Subcutaneous abdominal adipose tissue (tissue), 5 donors: ENCODE data around the gene PNMA8C.

ENCODE experiments used
- H3K27ac ChIP-seq: one replicate; pipeline ENCODE4 v1.7.0; 2013; ENCODE audit warnings: low read depth, mild to moderate bottlenecking, inconsistent platforms, low read length, moderate library complexity
- H3K27me3 ChIP-seq, 5 donors: one replicate each; pipeline ENCODE4 v1.7.0; 2013; ENCODE audit warnings: low read length in 5 of 5, inconsistent platforms in 1 of 5; ENCODE audit not compliant: control insufficient read depth in 5 of 5, insufficient read depth in 4 of 5
- H3K36me3 ChIP-seq, 5 donors: one replicate each; pipeline ENCODE4 v1.7.0; 2013; ENCODE audit warnings: low read length in 5 of 5; ENCODE audit not compliant: control insufficient read depth in 5 of 5, insufficient read depth in 5 of 5
- H3K4me1 ChIP-seq, 5 donors: one replicate each; pipeline ENCODE4 v1.7.0; 2013; ENCODE audit warnings: low read length in 5 of 5, mild to moderate bottlenecking in 3 of 5, moderate library complexity in 1 of 5; ENCODE audit not compliant: control insufficient read depth in 5 of 5, insufficient read depth in 5 of 5
- H3K4me3 ChIP-seq, 5 donors: one replicate each; pipeline ENCODE4 v1.7.0; 2013; ENCODE audit warnings: low read length in 5 of 5, low read depth in 1 of 5
- H3K9ac ChIP-seq, 5 donors: one replicate each; pipeline ENCODE4 v1.7.0; 2013; ENCODE audit warnings: low read length in 5 of 5, mild to moderate bottlenecking in 4 of 5, moderate library complexity in 3 of 5
- H3K9me3 ChIP-seq, 5 donors: one replicate each; pipeline ENCODE4 v1.7.0; 2013; ENCODE audit warnings: low read length in 5 of 5; ENCODE audit not compliant: control insufficient read depth in 5 of 5
- donor health status: healthy.
- donor health status: healthy.
- donor health status: healthy.
- donor health status: healthy.
- donor health status: healthy.

Gene PNMA8C

DNA sequence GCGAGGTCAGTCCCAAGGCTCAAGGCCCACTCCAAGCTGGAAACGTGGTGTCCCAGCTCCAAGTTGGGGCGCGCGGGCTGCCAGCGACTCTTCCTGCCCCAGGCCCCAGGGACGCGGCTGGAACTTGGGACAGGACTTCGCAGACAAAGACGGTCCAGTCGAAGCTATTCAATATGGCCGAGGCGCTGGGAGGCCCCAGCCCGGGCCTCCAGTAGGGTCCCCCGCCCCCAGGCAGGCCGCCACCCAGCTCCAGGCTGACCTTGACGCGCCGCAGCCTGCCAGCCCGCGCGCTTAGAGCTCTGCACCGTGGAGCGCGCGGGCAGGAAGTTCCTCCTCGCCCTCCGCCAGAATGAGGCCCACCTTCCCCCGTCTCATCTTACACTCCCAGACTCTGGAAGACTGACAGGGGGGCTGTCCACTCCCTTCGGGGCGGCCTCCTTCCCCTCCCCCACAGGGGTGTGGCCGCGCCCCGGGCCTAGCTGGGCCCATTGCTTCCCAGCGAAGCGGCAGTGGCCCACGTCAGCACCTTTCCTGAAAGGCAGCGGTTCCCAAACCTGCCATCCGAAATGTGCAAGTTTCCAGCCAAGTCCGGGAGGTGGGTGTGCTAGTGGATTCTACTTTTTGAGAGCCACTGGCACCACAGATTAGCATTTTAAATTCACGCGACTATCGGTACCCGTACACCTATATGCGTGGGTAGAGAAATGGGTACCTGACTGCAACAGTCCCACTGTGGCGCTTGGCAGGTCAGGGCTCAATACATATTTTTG is 15.3 kb downstream of the PNMA8C start, which contains the start of gene CCDC8:
CCDC8 (minus strand) TSS at position 303 of the 770 bp plus-strand sequence. CDS start 754 bp downstream, outside the sequence.
- no peaks in the 10 kb centered on the region for H3K36me3 ChIP-seq
- H3K27ac ChIP-seq, result no peak within 1 kb of the TSS
- H3K4me3 ChIP-seq, result peak within 1 kb of the TSS; percentile 52 to 63 (median 58)
- H3K9me3 ChIP-seq, result no peaks in the 10 kb centered on the region
- peaks cover 0 to 44% (median 39%) of the 10 kb centered on the region in 5 donors for H3K4me1 ChIP-seq
- H3K9ac ChIP-seq, result peak within 1 kb of the TSS in 1 of 5 donors; percentile 35
- H3K27me3 ChIP-seq, result peaks cover 7 to 55% (median 42%) of the 10 kb centered on the region in 5 donors

DNA sequence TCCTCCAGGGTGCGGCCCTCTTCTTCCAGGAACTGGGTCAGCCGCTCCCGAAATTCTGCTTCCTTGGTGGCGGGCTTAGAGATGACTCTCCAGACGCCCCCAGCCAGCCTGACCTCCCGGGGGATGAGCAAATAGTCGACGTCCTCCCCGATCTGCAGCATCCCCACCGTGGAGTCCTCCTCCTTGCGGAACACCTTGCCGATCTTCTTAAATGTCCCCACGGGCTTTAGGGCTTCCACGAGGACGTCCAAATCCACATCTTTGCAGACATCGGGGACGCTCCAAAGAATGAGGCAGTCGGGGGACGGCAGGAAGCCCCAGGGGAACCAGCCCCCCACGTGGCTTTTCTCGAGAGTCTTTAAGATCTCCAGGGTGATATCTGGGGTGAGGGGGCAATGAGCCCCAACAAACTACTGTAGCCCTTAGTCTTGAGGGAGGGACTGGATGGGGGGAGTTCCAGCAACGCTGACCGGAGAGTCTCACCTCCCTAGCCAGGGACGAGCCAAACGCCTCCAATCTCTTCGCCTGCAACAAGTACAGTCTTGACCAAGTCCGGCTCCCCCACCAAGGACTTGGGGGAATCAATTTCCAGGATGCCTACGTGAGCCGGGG is 16.0 kb downstream of the PNMA8C start:
- H3K9ac ChIP-seq, result peak overlapping the region in 1 of 5 donors; percentile 35
- peaks cover 0 to 46% (median 40%) of the 10 kb centered on the region in 5 donors for H3K4me1 ChIP-seq
- no peaks in the 10 kb centered on the region for H3K36me3 ChIP-seq
- H3K4me3 ChIP-seq, result peak overlapping the region; percentile 52 to 63 (median 57)
- H3K27ac ChIP-seq, result no peak overlapping the region
- H3K27me3 ChIP-seq, result peaks cover 11 to 62% (median 49%) of the 10 kb centered on the region in 5 donors
- H3K9me3 ChIP-seq, result no peaks in the 10 kb centered on the region

DNA sequence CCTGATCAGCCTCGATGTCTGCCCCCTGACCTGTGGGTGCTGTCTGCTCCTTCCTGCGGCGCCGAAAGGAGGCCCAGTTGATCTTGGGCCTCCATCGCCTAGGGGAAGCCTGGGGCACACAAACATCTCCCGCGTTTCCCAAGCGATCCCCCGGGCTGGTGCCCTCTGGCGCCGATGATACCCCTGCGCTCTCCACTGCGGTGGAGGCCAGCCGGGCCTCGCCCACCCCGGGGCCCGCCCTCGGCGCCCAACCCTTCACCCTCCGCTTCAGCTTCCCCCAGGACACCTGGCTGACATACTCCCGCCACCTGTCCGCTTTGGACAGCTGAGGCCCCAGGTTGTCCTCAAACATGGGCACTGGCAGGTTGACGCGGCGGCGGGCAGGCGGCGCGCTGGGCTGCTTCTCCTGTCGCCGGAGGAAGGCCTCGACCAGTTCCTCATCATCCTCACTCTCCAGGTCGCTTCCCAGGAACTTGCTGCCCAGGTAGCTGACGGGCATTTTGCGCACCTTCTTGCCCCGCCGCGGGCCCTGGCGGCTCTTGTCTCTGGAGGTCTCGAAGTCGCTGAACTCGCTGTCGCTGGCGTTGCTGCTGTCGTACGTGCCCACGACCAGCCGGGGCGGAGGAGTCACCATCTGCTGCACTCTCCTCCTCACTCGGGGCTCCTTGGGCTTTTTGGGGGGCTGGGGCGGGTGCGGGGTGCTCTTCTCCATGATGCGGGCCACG is 16.6 kb downstream of the PNMA8C start:
- Histone ChIP-seq H3K27me3 (peaks cover 13 to 66% (median 52%) of the 10 kb centered on the region in 5 donors), H3K36me3 (no peaks in the 10 kb centered on the region), H3K9ac (no peak overlapping the region), H3K9me3 (no peaks in the 10 kb centered on the region), H3K4me3 (peak overlapping the region in 4 of 5 donors; percentile 52 to 63 (median 58)), H3K4me1 (peaks cover 0 to 46% (median 40%) of the 10 kb centered on the region in 5 donors), H3K27ac (no peak overlapping the region)

DNA sequence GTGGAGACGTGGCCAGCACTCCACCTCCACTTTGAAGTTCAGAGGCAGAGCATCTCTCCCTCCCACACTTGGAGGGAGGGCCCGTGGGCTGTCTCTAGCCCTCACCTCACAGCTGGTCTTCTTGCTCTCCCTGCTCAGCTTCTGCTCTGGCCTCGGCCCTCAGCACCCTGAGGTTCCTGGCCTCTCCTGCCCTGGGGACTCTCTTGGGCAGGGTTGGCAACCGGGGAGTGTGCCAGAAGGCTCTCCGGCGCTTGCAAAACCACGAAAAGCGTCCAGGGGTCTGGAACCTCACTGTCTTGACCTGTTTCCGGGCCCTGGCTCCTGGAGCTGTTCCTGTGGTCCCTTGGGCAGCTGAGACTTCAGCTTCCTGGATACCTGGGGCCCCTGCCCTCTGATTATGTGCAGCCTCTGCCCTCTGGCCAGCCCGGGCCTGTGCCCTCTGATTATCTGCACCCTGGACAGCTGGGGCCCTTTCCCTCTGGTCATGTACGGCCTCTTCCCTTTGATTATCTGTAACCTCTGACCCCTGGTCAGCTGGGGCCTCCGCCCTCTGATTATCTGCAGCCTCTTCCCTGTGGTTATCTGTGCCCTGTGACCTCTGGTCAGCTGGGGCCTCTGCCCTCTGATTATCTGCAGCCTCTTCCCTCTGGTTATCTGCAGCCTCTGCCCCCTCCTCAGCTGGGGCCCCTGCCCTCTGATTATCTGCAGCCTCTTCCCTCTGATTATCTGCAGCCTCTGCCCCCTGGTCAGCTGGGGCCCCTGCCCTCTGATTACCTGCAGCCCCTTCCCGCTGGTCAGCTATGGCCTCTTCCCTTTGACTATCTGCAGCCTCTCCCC is 17.4 kb downstream of the PNMA8C start:
- H3K4me3 ChIP-seq, result peak overlapping the region in 3 of 5 donors; percentile 52 to 63 (median 58)
- no peak overlapping the region for H3K9ac ChIP-seq
- H3K4me1 ChIP-seq, result peaks cover 0 to 39% (median 36%) of the 10 kb centered on the region in 5 donors
- H3K27ac ChIP-seq, result no peak overlapping the region
- H3K36me3 ChIP-seq, result no peaks in the 10 kb centered on the region
- peaks cover 20 to 66% (median 51%) of the 10 kb centered on the region in 5 donors for H3K27me3 ChIP-seq
- H3K9me3 ChIP-seq, result no peaks in the 10 kb centered on the region

DNA sequence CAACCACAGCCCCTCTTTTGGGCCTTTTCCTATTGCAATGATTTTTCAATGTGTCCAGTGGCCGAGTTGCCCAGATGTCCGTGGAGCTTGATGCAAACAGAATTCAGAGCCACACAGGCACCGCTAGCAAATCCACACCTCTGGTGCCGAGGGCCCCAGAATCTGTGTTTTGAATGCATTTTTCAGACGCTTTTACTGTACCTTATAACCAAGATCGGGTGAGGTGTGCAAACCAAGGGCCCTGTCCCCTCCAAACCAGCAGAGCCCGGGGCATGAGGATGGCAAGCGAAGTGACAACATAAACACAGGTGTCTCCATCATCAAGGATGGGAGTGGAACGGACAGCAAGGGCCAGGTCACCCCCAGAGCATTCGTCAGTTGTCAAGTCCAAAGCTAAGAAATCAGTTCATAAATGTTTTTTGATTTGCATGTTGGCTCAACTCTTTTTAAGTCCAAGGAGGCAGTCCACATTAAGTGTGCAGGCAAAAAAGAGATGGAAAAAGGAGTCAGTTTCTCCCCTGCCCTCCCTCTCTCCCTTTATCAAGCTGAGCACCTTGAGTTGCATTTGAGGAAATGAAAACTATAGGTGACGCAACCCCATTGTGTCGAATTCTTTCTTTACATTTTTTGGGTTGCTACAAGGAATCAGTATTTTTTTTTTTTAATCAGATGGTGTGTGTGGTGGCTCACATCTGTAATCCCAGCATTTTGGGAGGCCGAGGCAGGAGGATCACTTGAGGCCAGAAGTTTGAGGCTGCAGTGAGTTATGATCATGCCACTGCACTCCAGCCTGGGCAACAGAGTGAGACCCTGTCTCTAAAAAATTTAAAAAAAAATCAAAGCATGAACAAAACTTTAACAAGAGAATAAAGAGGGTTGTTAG is 18.3 kb downstream of the PNMA8C start:
- no peak overlapping the region for H3K27ac ChIP-seq
- no peak overlapping the region for H3K9ac ChIP-seq
- H3K9me3 ChIP-seq, result no peaks in the 10 kb centered on the region
- H3K27me3 ChIP-seq, result peaks cover 26 to 70% (median 58%) of the 10 kb centered on the region in 5 donors
- H3K4me3 ChIP-seq, result no peak overlapping the region
- no peaks in the 10 kb centered on the region for H3K36me3 ChIP-seq
- H3K4me1 ChIP-seq, result peaks cover 0 to 33% (median 32%) of the 10 kb centered on the region in 5 donors

DNA sequence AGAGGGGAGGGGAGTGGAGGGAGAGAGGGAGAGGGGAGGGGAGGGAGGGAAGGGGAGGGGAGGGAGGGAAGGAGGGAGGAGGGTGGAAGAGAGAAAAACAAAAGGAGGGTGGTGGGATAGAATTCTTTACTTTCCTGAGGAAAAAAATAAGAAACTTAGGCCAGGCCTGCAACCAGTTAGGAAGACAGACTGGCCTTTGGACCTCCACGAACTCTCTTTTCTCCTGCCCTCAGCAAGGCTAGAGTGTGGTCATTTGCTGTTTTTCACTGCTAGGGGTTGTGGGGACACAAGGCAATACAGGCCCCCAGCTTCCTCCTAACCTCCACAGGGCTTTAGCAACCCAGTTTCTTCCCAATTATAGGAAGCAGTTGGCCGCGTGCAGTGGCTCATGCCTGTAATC is 19.5 kb downstream of the PNMA8C start:
- Histone ChIP-seq H3K27me3 (peaks cover 26 to 70% (median 66%) of the 10 kb centered on the region in 5 donors), H3K27ac (no peak overlapping the region), H3K36me3 (no peaks in the 10 kb centered on the region), H3K9me3 (no peaks in the 10 kb centered on the region), H3K4me3 (no peak overlapping the region), H3K9ac (no peak overlapping the region), H3K4me1 (peaks cover 2 to 45% (median 41%) of the 10 kb centered on the region in 5 donors)

DNA sequence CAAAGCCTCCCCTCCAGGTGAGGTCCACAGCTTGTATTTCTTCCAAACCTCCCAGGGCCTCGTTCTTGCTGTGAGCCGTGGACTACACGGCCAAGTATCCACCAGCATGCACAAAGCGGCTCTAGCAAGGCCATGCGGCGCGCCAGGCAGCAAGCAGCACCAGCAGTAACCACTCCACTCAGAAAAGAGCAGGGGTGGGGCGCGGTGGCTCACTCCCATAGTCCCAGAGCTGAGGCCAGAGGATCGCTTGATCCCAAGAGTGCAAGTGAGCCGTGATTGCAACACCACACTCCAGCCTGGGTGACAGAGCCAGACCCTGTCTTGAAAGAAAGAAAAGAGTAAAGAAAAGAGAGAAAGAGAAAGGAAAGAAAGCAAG is 20.1 kb downstream of the PNMA8C start:
- Histone ChIP-seq H3K27ac (no peak overlapping the region), H3K9me3 (no peaks in the 10 kb centered on the region), H3K4me1 (peaks cover 2 to 49% (median 44%) of the 10 kb centered on the region in 5 donors), H3K9ac (no peak overlapping the region), H3K27me3 (peaks cover 26 to 69% (median 62%) of the 10 kb centered on the region in 5 donors), H3K4me3 (peak overlapping the region in 2 of 5 donors; percentile 19 to 42), H3K36me3 (no peaks in the 10 kb centered on the region)

DNA sequence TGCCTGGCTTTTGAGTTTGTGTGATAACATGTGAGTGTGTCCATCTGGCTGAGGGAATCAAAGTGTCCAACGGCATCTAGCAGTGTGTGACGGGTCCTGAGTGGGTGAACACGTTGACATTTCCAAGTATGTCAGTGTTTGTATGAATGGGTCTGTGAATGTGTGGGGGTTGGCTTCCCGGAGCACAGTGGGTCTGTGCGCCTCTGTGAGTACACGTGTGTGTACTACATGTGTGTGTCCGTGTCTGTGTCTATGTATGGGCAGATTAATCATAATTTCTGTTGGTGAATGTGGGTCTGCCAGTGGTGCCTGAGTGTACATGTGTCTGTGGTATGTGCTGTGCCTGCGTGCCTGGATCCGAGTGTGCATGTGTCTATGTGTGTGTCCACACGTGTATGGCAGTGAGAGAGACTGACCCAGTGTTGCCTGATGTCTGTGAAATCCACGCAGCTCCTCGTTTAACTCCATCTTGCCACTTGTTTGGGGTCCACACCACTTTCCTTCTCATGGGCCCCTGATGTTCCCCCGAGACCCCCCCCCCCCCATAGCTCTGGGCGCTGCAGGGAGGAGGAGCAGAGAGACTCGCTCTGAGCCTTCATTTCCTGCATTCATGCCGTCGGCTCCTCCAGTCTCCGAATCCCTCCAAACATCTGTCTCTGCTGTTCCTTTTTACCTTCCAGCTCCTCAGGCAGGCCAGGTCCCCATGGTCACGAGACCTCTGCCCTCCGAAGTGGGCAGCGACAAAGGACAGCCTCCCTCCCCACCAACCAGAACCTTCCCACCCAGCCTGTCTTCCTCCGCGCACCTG is 20.7 kb downstream of the PNMA8C start:
- Histone ChIP-seq H3K4me1 (peaks cover 2 to 44% (median 39%) of the 10 kb centered on the region in 5 donors), H3K36me3 (no peaks in the 10 kb centered on the region), H3K9ac (no peak overlapping the region), H3K27ac (no peak overlapping the region), H3K9me3 (no peaks in the 10 kb centered on the region), H3K27me3 (peaks cover 24 to 66% (median 57%) of the 10 kb centered on the region in 5 donors), H3K4me3 (peak overlapping the region in 2 of 5 donors; percentile 19 to 42)
